Caco-2 (cell line): ENCODE data around the gene STRBP. TPM values are rescaled to one million over a fixed set of nuclear protein-coding genes. Genes with fewer than 3 reads are reported as not detected.
"Not testable (repeated sequence)": the region's sequence is repeated elsewhere in the genome, so short reads cannot be mapped to it uniquely, and the experiment has no call there.

Source experiments
- BruUV-seq: library from RNA; stranded (reverse); fragments of 400-500 nt; replicated peaks from 2 replicates; lab custom pipeline; 2021; lab: Mats Ljungman, UMichigan
- CTCF ChIA-PET: fragments of 300-600 bp; sonication (Branson Sonifier 250); formaldehyde crosslinking; loops from one replicate; lab custom pipeline; 2022; ENCODE audit warnings: antibody characterized with exemption; lab: Charles Lee
- POLR2A ChIA-PET: fragments of 300-600 bp; sonication (Branson Sonifier 250); formaldehyde crosslinking; loops from one replicate; lab custom pipeline; 2022; ENCODE audit warnings: antibody characterized with exemption; lab: Charles Lee
- DNase-seq, 2 experiments: peaks; one replicate each; pipeline versions ENCODE4 v3.0.0 to v3.0.0-alpha.2; 2020 to 2022
- H3K27me3 ChIP-seq: replicated peaks from 2 replicates; pipeline ENCODE4 v1.6.0; 2011; ENCODE audit warnings: low read length; ENCODE audit not compliant: control insufficient read depth, insufficient read depth
- H3K36me3 ChIP-seq: 2 replicates; pipeline ENCODE4 v1.5.1; 2011; ENCODE audit warnings: low read length; ENCODE audit not compliant: control insufficient read depth, insufficient read depth
- H3K4me1 ChIP-seq: fragments of 250-450 bp; sonication (Bioruptor Pico); 2 replicates; pipeline ENCODE4 v1.5.1; 2020; ENCODE audit warnings: mild to moderate bottlenecking
- H3K4me3 ChIP-seq: 2 replicates; pipeline ENCODE4 v1.5.1; 2011; ENCODE audit warnings: low read depth, mild to moderate bottlenecking, control low read depth, low read length
- H3K9me3 ChIP-seq: fragments of 250-450 bp; sonication (Bioruptor Pico); 2 replicates; pipeline ENCODE4 v1.5.1; 2020; ENCODE audit warnings: mild to moderate bottlenecking, moderate library complexity
- H3K27ac Mint-ChIP-seq: one replicate; pipeline ENCODE4 v1.8.0; 2022; ENCODE audit warnings: mixed read lengths; ENCODE audit not compliant: unreplicated experiment
- H3K27me3 Mint-ChIP-seq: one replicate; pipeline ENCODE4 v1.8.0; 2022; ENCODE audit warnings: mixed read lengths; ENCODE audit not compliant: insufficient read depth, unreplicated experiment
- H3K36me3 Mint-ChIP-seq: one replicate; pipeline ENCODE4 v1.8.0; 2022; ENCODE audit warnings: mild to moderate bottlenecking, mixed read lengths; ENCODE audit not compliant: insufficient read depth, unreplicated experiment
- H3K4me1 Mint-ChIP-seq: one replicate; pipeline ENCODE4 v1.8.0; 2022; ENCODE audit warnings: low read depth, mixed read lengths; ENCODE audit not compliant: unreplicated experiment
- H3K4me3 Mint-ChIP-seq: one replicate; pipeline ENCODE4 v1.8.0; 2022; ENCODE audit warnings: mild to moderate bottlenecking, moderate library complexity, mixed read lengths; ENCODE audit not compliant: unreplicated experiment
- H3K9me3 Mint-ChIP-seq: one replicate; pipeline ENCODE4 v1.8.0; 2022; ENCODE audit warnings: mixed read lengths; ENCODE audit not compliant: unreplicated experiment
- intact Hi-C: fragments of 100-400 bp; cut with micrococcal nuclease; formaldehyde crosslinking; loops from one replicate; pipeline ENCODE4 v1.10.0; 2022; ENCODE audit not compliant: unreplicated experiment
- total RNA-seq: library from RNA; stranded (reverse); gene quantifications from 2 replicates; pipeline ENCODE4 v1.2.3, GENCODE V29; 2022
- TF ChIP-seq, protein P1 (sequence below), 2 experiments: fragments of 200-600 bp in 1 of 2; IDR thresholded peaks; 1 replicate in 1 of 2; 2 replicates in 1 of 2; pipeline versions ENCODE4 v1.5.1 to v1.8.0; 2011 to 2022; ENCODE audit warnings: antibody characterized with exemption in 1 of 2, control low read depth in 1 of 2, inconsistent platforms in 1 of 2, low read depth in 1 of 2, low read length in 1 of 2, mild to moderate bottlenecking in 1 of 2, moderate library complexity in 1 of 2; ENCODE audit not compliant: insufficient read depth in 1 of 2, severe bottlenecking in 1 of 2, unreplicated experiment in 1 of 2

The STRBP gene
- total RNA-seq, 1 experiment from 2014 or later: 43.5 TPM

DNA sequence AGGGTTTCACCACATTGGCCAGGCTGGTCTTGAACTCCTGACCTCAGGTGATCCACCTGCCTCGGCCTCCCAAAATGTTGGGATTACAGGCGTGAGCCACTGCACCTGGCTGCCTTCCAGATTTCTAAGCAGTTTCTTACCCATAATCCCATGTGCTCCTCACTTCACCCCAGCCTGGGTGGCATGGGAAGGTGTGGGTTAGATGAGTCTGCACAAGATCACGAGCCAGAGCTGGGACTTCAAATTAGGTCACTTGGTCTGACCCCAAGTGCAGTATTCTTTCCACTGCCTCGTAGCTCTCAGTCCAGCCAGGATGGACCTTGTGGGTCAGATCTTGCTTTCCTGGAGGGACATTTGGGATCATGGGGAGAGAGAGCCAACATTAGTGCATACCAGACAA, 37.5 kb upstream of the STRBP start:
- Histone ChIP-seq H3K9me3 (no peaks in the 10 kb centered on the region), H3K36me3 (no peaks in the 10 kb centered on the region), H3K4me3 (no peak overlapping the region), H3K4me1 (peaks cover 6% of the 10 kb centered on the region; the same call in 1 of the 2 replicates), H3K27me3 (no peaks in the 10 kb centered on the region)
- intact Hi-C loops: no loop called here
- no peaks in the 10 kb centered on the region for H3K9me3 Mint-ChIP-seq
- H3K36me3 Mint-ChIP-seq: no peaks in the 10 kb centered on the region
- H3K27me3 Mint-ChIP-seq: peaks cover under 1% of the 10 kb centered on the region
- TF ChIP-seq, protein P1, sequence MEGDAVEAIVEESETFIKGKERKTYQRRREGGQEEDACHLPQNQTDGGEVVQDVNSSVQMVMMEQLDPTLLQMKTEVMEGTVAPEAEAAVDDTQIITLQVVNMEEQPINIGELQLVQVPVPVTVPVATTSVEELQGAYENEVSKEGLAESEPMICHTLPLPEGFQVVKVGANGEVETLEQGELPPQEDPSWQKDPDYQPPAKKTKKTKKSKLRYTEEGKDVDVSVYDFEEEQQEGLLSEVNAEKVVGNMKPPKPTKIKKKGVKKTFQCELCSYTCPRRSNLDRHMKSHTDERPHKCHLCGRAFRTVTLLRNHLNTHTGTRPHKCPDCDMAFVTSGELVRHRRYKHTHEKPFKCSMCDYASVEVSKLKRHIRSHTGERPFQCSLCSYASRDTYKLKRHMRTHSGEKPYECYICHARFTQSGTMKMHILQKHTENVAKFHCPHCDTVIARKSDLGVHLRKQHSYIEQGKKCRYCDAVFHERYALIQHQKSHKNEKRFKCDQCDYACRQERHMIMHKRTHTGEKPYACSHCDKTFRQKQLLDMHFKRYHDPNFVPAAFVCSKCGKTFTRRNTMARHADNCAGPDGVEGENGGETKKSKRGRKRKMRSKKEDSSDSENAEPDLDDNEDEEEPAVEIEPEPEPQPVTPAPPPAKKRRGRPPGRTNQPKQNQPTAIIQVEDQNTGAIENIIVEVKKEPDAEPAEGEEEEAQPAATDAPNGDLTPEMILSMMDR (IDR thresholded peaks at IDR 0.05; ENCODE audit: insufficient read depth in 1 of 2, low read depth in 1 of 2, low read length in 1 of 2, severe bottlenecking in 1 of 2, unreplicated experiment in 1 of 2): no peak
- ChIA-PET POLR2A (interaction anchor here (0.7 kb wide), 1 partner anchor 89 kb away, joined by 3 read pairs; no protein-coding TSS in a partner anchor), CTCF (interaction anchor here (1.7 kb wide), 1 partner anchor 44 kb away, joined by 6 read pairs; no protein-coding TSS in a partner anchor)
- BruUV-seq: no TSS peak
- no peak overlapping the region for H3K27ac Mint-ChIP-seq
- H3K4me3 Mint-ChIP-seq: no peak overlapping the region
- H3K4me1 Mint-ChIP-seq: peaks cover 12% of the 10 kb centered on the region
- no peak for DNase-seq

DNA sequence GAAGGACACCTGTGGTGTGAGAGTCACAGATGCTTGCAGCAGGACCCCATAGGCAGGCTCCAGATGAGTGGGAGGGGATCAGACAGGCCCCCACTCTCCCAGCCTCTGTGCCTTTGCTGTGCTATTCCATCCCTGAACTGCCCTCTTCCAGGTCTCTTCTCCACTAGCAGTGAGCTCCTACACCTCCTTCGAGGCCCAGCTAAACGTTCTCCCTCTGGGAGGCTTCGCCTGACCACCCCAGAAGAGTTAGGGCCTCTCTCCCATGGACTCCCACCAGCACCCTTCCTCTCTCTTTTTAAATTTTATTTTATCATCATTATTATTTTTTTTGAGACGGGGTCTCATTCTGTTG, 35.9 kb upstream of the STRBP start:
- Histone ChIP-seq H3K4me1 (peaks cover 6% of the 10 kb centered on the region; the same call in 1 of the 2 replicates), H3K27me3 (no peaks in the 10 kb centered on the region), H3K4me3 (no peak overlapping the region), H3K36me3 (no peaks in the 10 kb centered on the region), H3K9me3 (no peaks in the 10 kb centered on the region)
- no peaks in the 10 kb centered on the region for H3K9me3 Mint-ChIP-seq
- intact Hi-C loops: no loop called here
- no peak overlapping the region for H3K27ac Mint-ChIP-seq
- ChIA-PET POLR2A (no interaction called here), CTCF (interaction anchor here (1.7 kb wide), 1 partner anchor 46 kb away, joined by 6 read pairs; no protein-coding TSS in a partner anchor)
- TF ChIP-seq, protein P1 (IDR thresholded peaks at IDR 0.05; ENCODE audit: insufficient read depth in 1 of 2, low read depth in 1 of 2, low read length in 1 of 2, severe bottlenecking in 1 of 2, unreplicated experiment in 1 of 2): no peak
- DNase-seq: no peak
- BruUV-seq: no TSS peak
- no peaks in the 10 kb centered on the region for H3K27me3 Mint-ChIP-seq
- H3K36me3 Mint-ChIP-seq: no peaks in the 10 kb centered on the region
- peak overlapping the region; percentile 28 for H3K4me3 Mint-ChIP-seq
- H3K4me1 Mint-ChIP-seq: peaks cover 10% of the 10 kb centered on the region

- Mint-ChIP-seq H3K9me3 (no peaks in the 10 kb centered on the region), H3K36me3 (no peaks in the 10 kb centered on the region), H3K4me1 (peaks cover 10% of the 10 kb centered on the region), H3K27me3 (no peaks in the 10 kb centered on the region), H3K4me3 (no peak overlapping the region), H3K27ac (no peak overlapping the region)
- no peaks in the 10 kb centered on the region for H3K36me3 ChIP-seq
- no peak overlapping the region for H3K4me3 ChIP-seq
- no peaks in the 10 kb centered on the region for H3K27me3 ChIP-seq
- CTCF ChIA-PET: no interaction called here
- no peaks in the 10 kb centered on the region for H3K9me3 ChIP-seq
- no peak for DNase-seq
- BruUV-seq: no TSS peak
- intact Hi-C loops: no loop called here
- POLR2A ChIA-PET: no interaction called here
- H3K4me1 ChIP-seq: peaks cover 6% of the 10 kb centered on the region; the same call in 1 of the 2 replicates
- TF ChIP-seq, protein P1 (IDR thresholded peaks at IDR 0.05; ENCODE audit: insufficient read depth in 1 of 2, low read depth in 1 of 2, low read length in 1 of 2, severe bottlenecking in 1 of 2, unreplicated experiment in 1 of 2): no peak
Observed at GRCh38 chr9:123302348-123303214, 34.2 kb upstream of the STRBP start.

GRCh38 chr9:123301936-123302335, 33.5 kb upstream of the STRBP start:
- H3K4me1 Mint-ChIP-seq, BruUV-seq, CTCF ChIA-PET, H3K27me3 ChIP-seq, H3K4me3 ChIP-seq, H3K4me3 Mint-ChIP-seq, intact Hi-C loops, H3K36me3 ChIP-seq, H3K27me3 Mint-ChIP-seq, POLR2A ChIA-PET, DNase-seq, H3K36me3 Mint-ChIP-seq, H3K9me3 ChIP-seq, H3K9me3 Mint-ChIP-seq, H3K27ac Mint-ChIP-seq, H3K4me1 ChIP-seq: not testable (repeated sequence)
